B cell (primary cell): ENCODE measurements around the gene LHX4. TPM values are rescaled to one million over a fixed set of nuclear protein-coding genes. Genes with fewer than 3 reads are reported as not detected.

Source experiments
- ATAC-seq: fragments of 200-7000 bp; cut with Tn5 transposase; one replicate; pipeline ENCODE4 v1.10.0; 2021; ENCODE audit warnings: low read depth, mild to moderate bottlenecking, moderate number of reproducible peaks, moderate library complexity
- CTCF ChIA-PET: fragments of 350-600 bp; sonication (Branson Sonifier 250); formaldehyde crosslinking; loops from one replicate; lab custom pipeline; 2021; ENCODE audit warnings: antibody characterized with exemption, inconsistent platforms; lab: Charles Lee
- POLR2A ChIA-PET: fragments of 350-600 bp; sonication (Branson Sonifier 250); formaldehyde crosslinking; loops from one replicate; lab custom pipeline; 2021; ENCODE audit warnings: antibody characterized with exemption; lab: Charles Lee
- DNase-seq: peaks from one replicate; pipeline ENCODE4 v3.0.0; 2013
- H2AFZ ChIP-seq: 2 replicates; pipeline ENCODE4 v1.6.1; 2012; ENCODE audit warnings: mild to moderate bottlenecking, low read depth, low read length; ENCODE audit not compliant: insufficient read depth, poor library complexity, severe bottlenecking
- H3K27ac ChIP-seq, 2 donors: 1 replicate in 1 of 2; 2 replicates in 1 of 2; pipeline ENCODE4 v1.5.1; 2012 to 2013; ENCODE audit warnings: low read length in 2 of 2, mild to moderate bottlenecking in 2 of 2, moderate library complexity in 1 of 2
- H3K27me3 ChIP-seq, 4 experiments: fragments of 200-600 bp in 1 of 4; sonication (generic) in 1 of 4; replicated peaks in 1 of 4; 1 replicate in 2 of 4; 2 replicates in 2 of 4; pipeline versions ENCODE4 v1.6.1 to v1.7.0; 2013 to 2016; ENCODE audit warnings: low read length in 3 of 4, mild to moderate bottlenecking in 2 of 4, mixed read lengths in 1 of 4, moderate library complexity in 1 of 4; ENCODE audit not compliant: insufficient read depth in 4 of 4, control insufficient read depth in 3 of 4; ENCODE audit errors: control extremely low read depth in 1 of 4
- H3K36me3 ChIP-seq, 2 experiments: replicated peaks in 1 of 2; 1 replicate in 1 of 2; 2 replicates in 1 of 2; pipeline versions ENCODE4 v1.6.1 to v1.7.1; 2013; ENCODE audit warnings: low read length in 1 of 2; ENCODE audit not compliant: insufficient read depth in 2 of 2, control insufficient read depth in 1 of 2; ENCODE audit errors: control extremely low read depth in 1 of 2, extremely low read depth in 1 of 2
- H3K4me1 ChIP-seq, 2 donors: fragments of 200-600 bp in 1 of 2; sonication (generic) in 1 of 2; 1 replicate in 1 of 2; 2 replicates in 1 of 2; pipeline versions ENCODE4 v1.5.1 to v1.6.1; 2013 to 2017; ENCODE audit warnings: low read length in 2 of 2; ENCODE audit not compliant: control insufficient read depth in 2 of 2, insufficient read depth in 2 of 2
- H3K4me2 ChIP-seq: replicated peaks from 2 replicates; pipeline ENCODE3; 2012; ENCODE audit warnings: mild to moderate bottlenecking, low read depth, low read length; ENCODE audit not compliant: poor library complexity, severe bottlenecking
- H3K4me3 ChIP-seq, 5 experiments: fragments of 200-600 bp in 1 of 5; sonication (generic) in 1 of 5; 1 replicate in 3 of 5; 2 replicates in 2 of 5; pipeline versions ENCODE4 v1.5.1 to v1.7.0; 2011 to 2016; ENCODE audit warnings: low read length in 4 of 5, mild to moderate bottlenecking in 4 of 5, low read depth in 2 of 5, control low read depth in 1 of 5, moderate library complexity in 1 of 5; ENCODE audit not compliant: insufficient read depth in 1 of 5; ENCODE audit errors: control extremely low read depth in 1 of 5, extremely low read depth in 1 of 5
- H3K79me2 ChIP-seq: fragments of 200-600 bp; sonication (generic); one replicate; pipeline ENCODE4 v1.6.0; 2016; ENCODE audit warnings: low read length; ENCODE audit not compliant: control insufficient read depth, insufficient read depth
- H3K9ac ChIP-seq: fragments of 200-600 bp; sonication (generic); 2 replicates; pipeline ENCODE4 v1.6.1; 2017; ENCODE audit warnings: mild to moderate bottlenecking, low read length, moderate library complexity
- H3K9me3 ChIP-seq, 3 donors: one replicate each; pipeline versions ENCODE4 v1.6.1 to v1.7.1; 2013; ENCODE audit warnings: low read length in 2 of 3; ENCODE audit not compliant: control insufficient read depth in 2 of 3, insufficient read depth in 1 of 3; ENCODE audit errors: control extremely low read depth in 1 of 3
- H4K20me1 ChIP-seq: 2 replicates; pipeline ENCODE4 v1.6.0; 2012; ENCODE audit warnings: mild to moderate bottlenecking, low read length; ENCODE audit not compliant: insufficient read depth, control insufficient read depth, poor library complexity, severe bottlenecking
- H3K27ac Mint-ChIP-seq: one replicate; pipeline ENCODE4 v1.8.0; 2021; ENCODE audit warnings: mixed read lengths
- H3K27me3 Mint-ChIP-seq: one replicate; pipeline ENCODE4 v1.8.0; 2021; ENCODE audit warnings: mixed read lengths
- H3K4me1 Mint-ChIP-seq: one replicate; pipeline ENCODE4 v1.8.0; 2021; ENCODE audit warnings: mixed read lengths
- H3K4me3 Mint-ChIP-seq: one replicate; pipeline ENCODE4 v1.8.0; 2021; ENCODE audit warnings: mixed read lengths
- H3K9me3 Mint-ChIP-seq: one replicate; pipeline ENCODE4 v1.8.0; 2022; ENCODE audit warnings: mixed read lengths; ENCODE audit not compliant: insufficient read depth
- CTCF ChIP-seq: fragments of 200-600 bp; IDR thresholded peaks from one replicate; pipeline ENCODE4 v1.8.0; 2022; ENCODE audit warnings: antibody characterized with exemption, mild to moderate bottlenecking
- EZH2 ChIP-seq: IDR thresholded peaks from 2 replicates; pipeline ENCODE4 v1.6.1; 2012; ENCODE audit warnings: borderline replicate concordance, low read depth, mild to moderate bottlenecking, moderate library complexity, low read length; ENCODE audit not compliant: insufficient read depth, poor library complexity, severe bottlenecking
- WGBS: methylation state at CpG from one replicate; pipeline ENCODE4 v1.1.5; 2013; ENCODE audit warnings: missing lambda C conversion rate; ENCODE audit not compliant: insufficient coverage; 5-methylcytosine and 5-hydroxymethylcytosine counted together
- intact Hi-C: fragments of 100-400 bp; cut with micrococcal nuclease; formaldehyde crosslinking; loops from one replicate; pipeline ENCODE4 v1.10.0; 2022
- polyA plus RNA-seq: library from polyadenylated mRNA; depleted of rRNA; stranded (reverse); fragments of >200 nt; gene quantifications from 2 replicates; pipeline ENCODE4 v1.2.3, GENCODE V29; 2012
- total RNA-seq, 2 donors: library from RNA; stranded (reverse); fragments of 120-200 nt in 1 of 2; gene quantifications; 1 replicate in 1 of 2; 2 replicates in 1 of 2; pipeline versions ENCODE4 v1.2.3 to v1.2.4, GENCODE V29; 2013 to 2022

Gene LHX4
- total and polyA plus RNA-seq, 2 donors (not counting 1 experiment from before 2014, with no cell fraction given): not detected

GRCh38 chr1:180213401-180214170 is 16.5 kb upstream of the LHX4 start:
- H2AFZ ChIP-seq: peak overlapping the region; percentile 46
- intact Hi-C loops: no loop called here
- TF ChIP-seq EZH2 (no peak), CTCF (no peak)
- peak overlapping the region; percentile 55 for H3K4me3 Mint-ChIP-seq
- ATAC-seq (no peak), DNase-seq (peak; percentile 32)
- no peaks in the 10 kb centered on the region for H3K27me3 ChIP-seq
- no peaks in the 10 kb centered on the region for H3K36me3 ChIP-seq
- H3K27ac Mint-ChIP-seq: no peak overlapping the region
- no peaks in the 10 kb centered on the region for H3K79me2 ChIP-seq
- 32% methylated on average over 14 of the region's 15 CpGs for WGBS
- ChIA-PET POLR2A (no interaction called here), CTCF (interaction anchor here (0.7 to 1.1 kb wide), 2 partner anchors 8 to 599 kb away, joined by 3 read pairs; no protein-coding TSS in a partner anchor)
- peaks cover 2% of the 10 kb centered on the region for H3K4me1 Mint-ChIP-seq
- no peaks in the 10 kb centered on the region for H3K4me1 ChIP-seq
- H3K4me2 ChIP-seq: peak overlapping the region; percentile 36
- no peaks in the 10 kb centered on the region for H3K9me3 ChIP-seq
- no peaks in the 10 kb centered on the region for H3K9me3 Mint-ChIP-seq
- peak overlapping the region in 1 of 5 experiments; percentile 3 for H3K4me3 ChIP-seq
- H3K27me3 Mint-ChIP-seq: peaks cover 4% of the 10 kb centered on the region
- H3K27ac ChIP-seq: no peak overlapping the region
- H4K20me1 ChIP-seq: no peaks in the 10 kb centered on the region
- peak overlapping the region; percentile 43 for H3K9ac ChIP-seq
